ENCODE data around the gene B3GALT5.
A peak's percentile ranks its signal among the peaks of the same experiment; 100 is the strongest.

The B3GALT5 gene

GRCh38 chr21:39610703-39611102, 2.0 kb upstream of the B3GALT5 start:
- peak; percentile 12 for DNase-seq

GRCh38 chr21:39611551-39612190, 1.1 kb upstream of the B3GALT5 start:
- peak; percentile 21 for DNase-seq

GRCh38 chr21:39613041-39613934, 548 bp downstream of the B3GALT5 start:
- peak; percentile 29 for DNase-seq

- no peak for DNase-seq
Measured at GRCh38 chr21:39616211-39616772, 3.6 kb downstream of the B3GALT5 start.

GRCh38 chr21:39620856-39621255, 8.1 kb downstream of the B3GALT5 start:
- DNase-seq, result no peak

- DNase-seq, result no peak
Measured at GRCh38 chr21:39625211-39625895, 12.6 kb downstream of the B3GALT5 start.

GRCh38 chr21:39628385-39628784, 15.6 kb downstream of the B3GALT5 start:
- DNase-seq, result no peak

- DNase-seq, result peak; percentile 82
Measured at GRCh38 chr21:39630191-39630591, 17.5 kb downstream of the B3GALT5 start.

- peak; percentile 40 for DNase-seq
Measured at GRCh38 chr21:39630827-39631226, 18.1 kb downstream of the B3GALT5 start.

GRCh38 chr21:39631842-39632562, 19.3 kb downstream of the B3GALT5 start:
- no peak for DNase-seq

- peak; percentile 74 for DNase-seq
Measured at GRCh38 chr21:39632796-39633442, 20.2 kb downstream of the B3GALT5 start.

- peak; percentile 97 for DNase-seq
Measured at GRCh38 chr21:39633770-39634181, 21.0 kb downstream of the B3GALT5 start.

GRCh38 chr21:39634507-39634906, 21.8 kb downstream of the B3GALT5 start:
- no peak for DNase-seq

GRCh38 chr21:39637197-39637970, 24.6 kb downstream of the B3GALT5 start:
- no peak for DNase-seq

- no peak for DNase-seq
Measured at GRCh38 chr21:39637971-39638240, 25.2 kb downstream of the B3GALT5 start.

- no peak for DNase-seq
Measured at GRCh38 chr21:39638281-39638680, 25.5 kb downstream of the B3GALT5 start.

GRCh38 chr21:39640754-39641153, 28.0 kb downstream of the B3GALT5 start:
- DNase-seq, result no peak

GRCh38 chr21:39641827-39642450, 29.2 kb downstream of the B3GALT5 start:
- no peak for DNase-seq

- no peak for DNase-seq
Measured at GRCh38 chr21:39644062-39644560, 31.4 kb downstream of the B3GALT5 start.

- DNase-seq, result no peak
Measured at GRCh38 chr21:39645331-39645730, 32.6 kb downstream of the B3GALT5 start.

- peak; percentile 83 for DNase-seq
Measured at GRCh38 chr21:39647476-39647875, 34.7 kb downstream of the B3GALT5 start.
